ENCODE data around the gene KDM7A.

DNA sequence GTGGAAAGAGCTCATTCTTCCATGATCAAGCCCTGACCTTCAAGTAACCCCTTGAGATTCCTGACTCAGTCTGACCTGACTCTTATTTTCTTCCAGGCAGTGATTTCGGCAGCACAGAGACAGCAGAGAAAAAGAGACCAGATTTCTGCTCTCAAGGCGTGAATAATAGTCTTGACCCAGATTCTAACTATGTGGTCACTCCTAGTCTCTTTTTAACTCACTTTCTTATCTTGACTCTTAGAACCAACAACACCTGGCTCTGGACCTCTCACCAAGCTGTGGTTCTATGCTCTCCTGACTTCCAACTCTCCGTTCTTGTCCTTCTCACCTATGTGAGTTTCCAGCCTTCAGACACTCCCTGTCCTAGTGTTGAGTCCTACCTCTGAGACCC is 36.9 kb upstream of the KDM7A start:
- TF ChIP-seq, protein P1, sequence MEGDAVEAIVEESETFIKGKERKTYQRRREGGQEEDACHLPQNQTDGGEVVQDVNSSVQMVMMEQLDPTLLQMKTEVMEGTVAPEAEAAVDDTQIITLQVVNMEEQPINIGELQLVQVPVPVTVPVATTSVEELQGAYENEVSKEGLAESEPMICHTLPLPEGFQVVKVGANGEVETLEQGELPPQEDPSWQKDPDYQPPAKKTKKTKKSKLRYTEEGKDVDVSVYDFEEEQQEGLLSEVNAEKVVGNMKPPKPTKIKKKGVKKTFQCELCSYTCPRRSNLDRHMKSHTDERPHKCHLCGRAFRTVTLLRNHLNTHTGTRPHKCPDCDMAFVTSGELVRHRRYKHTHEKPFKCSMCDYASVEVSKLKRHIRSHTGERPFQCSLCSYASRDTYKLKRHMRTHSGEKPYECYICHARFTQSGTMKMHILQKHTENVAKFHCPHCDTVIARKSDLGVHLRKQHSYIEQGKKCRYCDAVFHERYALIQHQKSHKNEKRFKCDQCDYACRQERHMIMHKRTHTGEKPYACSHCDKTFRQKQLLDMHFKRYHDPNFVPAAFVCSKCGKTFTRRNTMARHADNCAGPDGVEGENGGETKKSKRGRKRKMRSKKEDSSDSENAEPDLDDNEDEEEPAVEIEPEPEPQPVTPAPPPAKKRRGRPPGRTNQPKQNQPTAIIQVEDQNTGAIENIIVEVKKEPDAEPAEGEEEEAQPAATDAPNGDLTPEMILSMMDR (conservative IDR thresholded peaks at IDR 0.05), result no peak
- TF ChIP-seq EZH2 (IDR thresholded peaks at IDR 0.05; ENCODE audit: low read depth), result no peak

Measured in PC-9 (cell line).